Body of pancreas (tissue), 4 donors: ENCODE measurements around the gene TCHP.

ENCODE experiments used
- CTCF ChIP-seq, 7 experiments: fragments of 450-650 bp in 4 of 7; fragments of 200-600 bp in 3 of 7; sonication (generic) in 3 of 7; IDR thresholded peaks; one replicate each; pipeline ENCODE4 v1.5.1; 2016 to 2019; ENCODE audit warnings: antibody characterized with exemption in 7 of 7
- POLR2A ChIP-seq, 3 donors: fragments of 450-650 bp; IDR thresholded peaks; one replicate each; pipeline ENCODE4 v1.6.1; 2016; ENCODE audit warnings: antibody characterized with exemption in 3 of 3, mild to moderate bottlenecking in 2 of 3

GRCh38 chr12:109883461-109883860 is 16.6 kb upstream of the TCHP start:
- TF ChIP-seq CTCF (IDR thresholded peaks at IDR 0.05) (no peak), POLR2A (IDR thresholded peaks at IDR 0.05) (no peak)
